WI38 (cell line): ENCODE measurements around the gene FTSJ3.
"Not testable (repeated sequence)": the region's sequence is repeated elsewhere in the genome, so short reads cannot be mapped to it uniquely, and the experiment has no call there.

ENCODE experiments used
- H3K4me3 ChIP-seq: 2 replicates; pipeline ENCODE4 v1.5.1; 2011; ENCODE audit warnings: low read depth, mild to moderate bottlenecking, control low read depth, low read length
- CTCF ChIP-seq: IDR thresholded peaks from 2 replicates; pipeline ENCODE4 v1.5.1; 2012; ENCODE audit warnings: low read depth, mild to moderate bottlenecking, control low read depth, low read length

The FTSJ3 gene

GRCh38 chr17:63827002-63827800, at the start of gene FTSJ3, which contains the start of gene PSMC5:
Gene FTSJ3, minus strand, starts transcription at chr17:63827663. Its CDS starts 761 bp downstream, at chr17:63826902.
Gene PSMC5, plus strand, starts transcription at chr17:63827431. Its CDS starts 60 bp downstream, at chr17:63827491.
- H3K4me3 ChIP-seq = peak within 1 kb of the TSS; percentile 96
- TF ChIP-seq CTCF = peak; percentile 17; the same call in 1 of the 2 replicates

GRCh38 chr17:63874693-63875092, 47.2 kb upstream of the FTSJ3 start:
- not testable (repeated sequence) for H3K4me3 ChIP-seq

DNA sequence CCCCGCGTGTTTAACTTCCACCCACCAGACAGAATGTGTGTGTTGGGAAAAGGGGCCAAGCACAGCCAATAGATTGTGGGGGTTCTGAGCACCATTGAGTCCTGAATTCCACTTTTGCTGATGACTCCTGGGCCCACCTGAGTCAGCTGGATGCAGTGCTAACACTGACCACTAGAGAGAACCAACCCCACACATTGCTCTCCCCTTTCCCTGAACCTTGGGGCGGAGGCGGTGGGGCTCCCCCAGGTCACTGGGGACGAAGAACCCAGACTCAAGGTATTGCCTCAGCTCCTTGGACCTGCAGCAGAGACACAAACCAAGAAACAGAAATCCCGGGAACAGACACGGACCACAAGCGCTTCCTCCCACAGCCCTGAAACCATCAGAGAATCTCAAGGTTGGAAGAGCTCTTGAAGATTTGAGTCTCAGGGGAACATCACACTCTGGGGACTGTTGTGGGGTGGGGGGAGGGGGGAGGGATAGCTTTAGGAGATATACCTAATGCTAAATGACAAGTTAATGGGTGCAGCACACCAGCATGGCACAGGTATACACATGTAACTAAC, 46.7 kb upstream of the FTSJ3 start:
- not testable (repeated sequence) for H3K4me3 ChIP-seq

GRCh38 chr17:63873577-63873976, 46.1 kb upstream of the FTSJ3 start, which contains the start of gene CSH2:
Gene CSH2, minus strand, starts transcription at chr17:63873677. Its CDS starts 63 bp downstream, at chr17:63873614.
- not testable (repeated sequence) for H3K4me3 ChIP-seq

DNA sequence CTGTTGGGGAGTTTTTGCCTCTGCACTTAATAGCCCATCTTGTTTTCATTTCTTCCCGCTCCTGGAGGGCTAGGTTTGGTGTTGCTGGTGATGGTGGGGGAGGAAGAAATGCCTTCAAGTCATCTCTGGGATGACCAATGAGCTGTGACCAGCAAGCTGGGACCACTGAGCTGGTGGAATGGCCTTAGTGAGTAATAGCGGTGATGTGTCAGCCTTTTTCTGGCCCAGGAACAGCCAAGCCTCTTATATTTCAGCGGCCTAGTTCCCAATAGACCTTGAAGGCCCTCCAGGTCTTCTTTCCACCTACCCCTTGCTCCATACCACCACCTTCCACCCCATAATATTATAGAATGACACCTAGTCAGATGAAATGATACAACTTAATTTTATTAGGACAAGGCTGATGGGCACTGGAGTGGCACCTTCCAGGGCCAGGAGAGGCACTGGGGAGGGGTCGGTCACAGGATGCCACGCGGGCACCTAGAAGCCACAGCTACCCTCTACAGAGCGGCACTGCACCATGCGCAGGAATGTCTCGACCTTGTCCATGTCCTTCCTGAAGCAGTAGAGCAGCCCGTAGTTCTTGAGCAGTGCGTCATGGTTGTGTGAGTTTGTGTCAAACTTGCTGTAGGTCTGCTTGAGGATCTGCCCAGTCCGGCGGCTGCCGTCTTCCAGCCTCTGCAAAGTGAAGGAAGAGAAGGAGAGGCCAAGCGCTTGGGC, 44.3 kb upstream of the FTSJ3 start:
- H3K4me3 ChIP-seq = not testable (repeated sequence)

GRCh38 chr17:63870292-63870665, 42.8 kb upstream of the FTSJ3 start:
- H3K4me3 ChIP-seq = not testable (repeated sequence)

DNA sequence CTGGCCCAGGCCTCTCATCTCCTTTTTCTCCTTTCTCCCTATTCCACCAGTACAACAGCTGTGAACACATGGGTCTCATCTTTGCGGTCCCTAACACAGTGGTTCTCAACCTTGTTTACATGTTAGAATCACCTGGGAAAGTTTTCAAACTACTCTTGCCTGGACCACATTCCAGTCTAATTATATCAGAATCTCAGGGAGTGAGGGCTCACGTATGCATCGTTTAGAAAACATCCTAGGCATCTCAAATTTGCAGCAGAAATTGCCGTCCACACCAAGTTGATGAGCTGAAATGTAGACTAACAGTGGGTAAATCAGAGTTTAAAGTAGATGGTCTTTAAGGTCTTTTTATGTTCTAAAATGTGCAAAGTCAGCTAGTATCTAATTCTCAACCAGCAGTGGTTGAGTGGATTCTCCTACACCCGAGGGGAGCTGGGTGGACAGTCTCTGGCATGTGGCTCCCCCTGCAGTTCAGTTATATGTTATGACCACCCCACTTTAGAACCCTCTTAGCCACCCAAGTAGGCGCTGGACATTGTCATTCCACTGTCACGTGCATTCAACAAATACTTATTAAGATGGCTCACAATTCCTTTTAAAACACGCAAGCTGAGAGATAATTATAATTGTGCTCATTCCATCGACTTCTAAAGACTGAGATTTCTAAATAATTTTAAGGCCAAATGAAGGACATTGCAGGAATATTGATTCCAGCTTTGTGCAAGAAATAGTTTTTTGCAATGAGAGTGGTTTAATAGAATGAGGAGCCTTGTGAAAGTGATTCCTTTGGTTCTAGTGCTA, 42.2 kb upstream of the FTSJ3 start:
- not testable (repeated sequence) for H3K4me3 ChIP-seq

GRCh38 chr17:63866625-63867024, 39.2 kb upstream of the FTSJ3 start:
- H3K4me3 ChIP-seq = not testable (repeated sequence)
- peak; percentile 9; the same call in 1 of the 2 replicates for TF ChIP-seq CTCF

DNA sequence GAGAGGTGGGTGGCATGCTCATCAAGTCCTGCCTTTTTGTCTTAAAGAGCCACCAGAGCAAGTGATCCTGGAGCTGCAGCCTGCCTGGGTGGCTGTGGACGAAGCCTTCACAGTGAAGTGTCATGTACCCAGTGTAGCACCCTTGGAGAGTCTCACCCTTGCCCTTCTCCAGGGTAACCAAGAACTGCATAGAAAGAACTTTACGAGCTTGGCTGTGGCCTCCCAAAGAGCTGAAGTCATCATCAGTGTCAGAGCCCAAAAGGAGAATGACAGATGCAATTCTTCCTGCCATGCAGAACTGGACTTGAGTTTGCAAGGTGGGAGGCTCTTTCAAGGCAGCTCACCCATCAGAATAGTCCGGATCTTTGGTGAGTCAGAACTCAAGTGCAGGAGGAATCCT, 31.8 kb upstream of the FTSJ3 start:
- no peak overlapping the region for H3K4me3 ChIP-seq
- no peak for TF ChIP-seq CTCF

GRCh38 chr17:63856425-63856824, 29.0 kb upstream of the FTSJ3 start:
- not testable (repeated sequence) for H3K4me3 ChIP-seq
